ENCODE measurements around the gene TMEM106C. TPM values are rescaled to one million over a fixed set of nuclear protein-coding genes. Genes with fewer than 3 reads are reported as not detected.

The TMEM106C gene
- total RNA-seq, 1 experiment from 2014 or later: 99.4 TPM

DNA sequence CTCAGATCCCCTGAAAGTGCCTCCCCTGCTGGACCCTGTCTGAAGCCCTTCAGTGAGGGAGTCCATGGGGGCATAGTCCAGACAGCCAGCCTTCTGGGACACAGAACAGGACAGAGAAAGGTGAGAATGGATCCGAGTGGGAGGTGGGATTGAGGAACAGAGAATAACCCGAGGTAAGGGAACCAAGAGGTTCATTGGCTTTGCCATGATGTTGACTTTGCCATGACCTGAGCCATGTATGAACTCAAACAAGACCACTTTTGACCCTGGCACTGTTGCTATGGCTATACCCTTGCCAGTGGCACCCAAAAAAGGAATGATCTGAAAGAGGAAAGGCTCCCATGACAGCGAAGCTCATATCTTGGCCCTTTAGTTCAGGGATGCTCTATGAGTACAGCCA, 36.0 kb upstream of the TMEM106C start:
- no peak for DNase-seq
- H3K36me3 ChIP-seq (ENCODE audit: low read depth): no peaks in the 10 kb centered on the region
- H3K27ac ChIP-seq: no peak overlapping the region
- intact Hi-C loops (cut with micrococcal nuclease; ENCODE audit: unreplicated experiment): no loop called here
- no peaks in the 10 kb centered on the region for H3K9me2 ChIP-seq (ENCODE audit: insufficient read depth)
- H3K4me2 ChIP-seq: no peak overlapping the region
- BruUV-seq (replicated peaks): no TSS peak
- no peaks in the 10 kb centered on the region for H3K9me3 ChIP-seq (ENCODE audit: insufficient read depth, low read depth)
- H3K79me2 ChIP-seq (ENCODE audit: low read depth): no peaks in the 10 kb centered on the region
- peaks cover 63% of the 10 kb centered on the region for H3K27me3 ChIP-seq (ENCODE audit: insufficient read depth, low read depth)
- POLR2A ChIA-PET (ENCODE audit: unreplicated experiment): no interaction called here
- H2AFZ ChIP-seq: no peak overlapping the region
- CTCF ChIA-PET: interaction anchor here (0.5 kb wide), 1 partner anchor 1651 kb away, joined by 6 read pairs; no protein-coding TSS in a partner anchor
- H4K20me1 ChIP-seq (ENCODE audit: insufficient read depth): no peaks in the 10 kb centered on the region
- no peaks in the 10 kb centered on the region for H3F3A ChIP-seq (ENCODE audit: insufficient read depth, low read depth)
- TF ChIP-seq, protein P1, sequence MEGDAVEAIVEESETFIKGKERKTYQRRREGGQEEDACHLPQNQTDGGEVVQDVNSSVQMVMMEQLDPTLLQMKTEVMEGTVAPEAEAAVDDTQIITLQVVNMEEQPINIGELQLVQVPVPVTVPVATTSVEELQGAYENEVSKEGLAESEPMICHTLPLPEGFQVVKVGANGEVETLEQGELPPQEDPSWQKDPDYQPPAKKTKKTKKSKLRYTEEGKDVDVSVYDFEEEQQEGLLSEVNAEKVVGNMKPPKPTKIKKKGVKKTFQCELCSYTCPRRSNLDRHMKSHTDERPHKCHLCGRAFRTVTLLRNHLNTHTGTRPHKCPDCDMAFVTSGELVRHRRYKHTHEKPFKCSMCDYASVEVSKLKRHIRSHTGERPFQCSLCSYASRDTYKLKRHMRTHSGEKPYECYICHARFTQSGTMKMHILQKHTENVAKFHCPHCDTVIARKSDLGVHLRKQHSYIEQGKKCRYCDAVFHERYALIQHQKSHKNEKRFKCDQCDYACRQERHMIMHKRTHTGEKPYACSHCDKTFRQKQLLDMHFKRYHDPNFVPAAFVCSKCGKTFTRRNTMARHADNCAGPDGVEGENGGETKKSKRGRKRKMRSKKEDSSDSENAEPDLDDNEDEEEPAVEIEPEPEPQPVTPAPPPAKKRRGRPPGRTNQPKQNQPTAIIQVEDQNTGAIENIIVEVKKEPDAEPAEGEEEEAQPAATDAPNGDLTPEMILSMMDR (conservative IDR thresholded peaks at IDR 0.05): no peak
- no peak for TF ChIP-seq EZH2 (IDR thresholded peaks at IDR 0.05; ENCODE audit: low read depth)
- H3K4me1 ChIP-seq (replicated peaks; ENCODE audit: insufficient read depth): no peaks in the 10 kb centered on the region
- H3K4me3 ChIP-seq: no peak overlapping the region

DNA sequence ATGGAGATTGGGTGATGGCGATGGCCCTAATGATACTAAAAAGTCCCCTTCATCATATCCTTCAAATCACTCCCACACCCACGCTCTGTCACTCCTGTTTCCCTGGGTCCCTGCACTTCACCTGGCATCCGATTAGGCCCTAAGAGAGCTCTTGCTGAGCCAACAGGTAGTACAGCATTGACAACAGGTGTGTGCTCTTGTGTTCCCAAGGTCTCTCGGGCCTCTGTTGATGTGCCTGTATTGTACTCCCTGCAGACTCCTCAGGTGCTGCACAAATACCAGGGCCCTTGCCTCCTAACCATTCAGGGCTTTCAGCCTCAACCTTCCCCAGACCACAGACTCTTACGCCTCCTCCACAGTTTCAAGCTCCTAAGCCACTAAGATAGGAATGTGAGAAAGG, 32.8 kb upstream of the TMEM106C start:
- intact Hi-C loops (cut with micrococcal nuclease; ENCODE audit: unreplicated experiment): no loop called here
- no TSS peak for BruUV-seq (replicated peaks)

DNA sequence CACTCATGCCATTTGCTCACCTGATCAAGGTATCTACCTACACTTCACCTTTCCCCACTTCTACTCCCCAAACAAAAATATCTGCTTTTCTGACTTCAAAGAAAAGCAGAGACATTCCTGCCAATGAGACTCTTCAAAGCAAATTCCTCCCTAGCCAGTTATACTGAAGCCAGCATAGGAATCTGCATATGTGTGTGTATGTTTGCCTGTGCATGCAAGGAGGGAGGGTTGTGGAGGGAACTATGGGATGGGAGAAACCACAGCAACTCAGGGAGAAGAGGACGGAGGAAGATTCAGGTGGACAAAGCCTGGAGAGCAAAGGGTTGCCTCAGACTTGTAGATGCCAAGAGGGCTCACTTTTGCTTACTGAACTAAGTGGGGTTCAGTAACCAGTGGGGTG, 32.2 kb upstream of the TMEM106C start:
- CTCF ChIA-PET: no interaction called here
- POLR2A ChIA-PET (ENCODE audit: unreplicated experiment): no interaction called here
- peaks cover 47% of the 10 kb centered on the region for H3K27me3 ChIP-seq (ENCODE audit: insufficient read depth, low read depth)

More for the DNA sequence above, 32.8 kb upstream of the TMEM106C start:
- ChIA-PET CTCF (no interaction called here), POLR2A (ENCODE audit: unreplicated experiment) (no interaction called here)
- DNase-seq: no peak
- TF ChIP-seq EZH2 (IDR thresholded peaks at IDR 0.05; ENCODE audit: low read depth): no peak
- TF ChIP-seq, protein P1 (conservative IDR thresholded peaks at IDR 0.05): no peak
- Histone ChIP-seq H3K4me3 (no peak overlapping the region), H3F3A (ENCODE audit: insufficient read depth, low read depth) (no peaks in the 10 kb centered on the region), H3K36me3 (ENCODE audit: low read depth) (no peaks in the 10 kb centered on the region), H3K4me2 (no peak overlapping the region), H3K9me2 (ENCODE audit: insufficient read depth) (no peaks in the 10 kb centered on the region), H3K4me1 (replicated peaks; ENCODE audit: insufficient read depth) (no peaks in the 10 kb centered on the region), H3K9me3 (ENCODE audit: insufficient read depth, low read depth) (no peaks in the 10 kb centered on the region), H2AFZ (no peak overlapping the region), H4K20me1 (ENCODE audit: insufficient read depth) (no peaks in the 10 kb centered on the region), H3K79me2 (ENCODE audit: low read depth) (no peaks in the 10 kb centered on the region), H3K27ac (no peak overlapping the region), H3K27me3 (ENCODE audit: insufficient read depth, low read depth) (peaks cover 52% of the 10 kb centered on the region)

More for the DNA sequence above, 32.2 kb upstream of the TMEM106C start:
- DNase-seq: no peak
- H3K27ac ChIP-seq: no peak overlapping the region
- H3K9me2 ChIP-seq (ENCODE audit: insufficient read depth): no peaks in the 10 kb centered on the region
- no peaks in the 10 kb centered on the region for H3K9me3 ChIP-seq (ENCODE audit: insufficient read depth, low read depth)
- no peak for TF ChIP-seq EZH2 (IDR thresholded peaks at IDR 0.05; ENCODE audit: low read depth)
- TF ChIP-seq, protein P1 (conservative IDR thresholded peaks at IDR 0.05): no peak
- no peaks in the 10 kb centered on the region for H3F3A ChIP-seq (ENCODE audit: insufficient read depth, low read depth)
- no peak overlapping the region for H3K4me3 ChIP-seq
- H3K79me2 ChIP-seq (ENCODE audit: low read depth): no peaks in the 10 kb centered on the region
- no TSS peak for BruUV-seq (replicated peaks)
- no peak overlapping the region for H3K4me2 ChIP-seq
- no peaks in the 10 kb centered on the region for H3K4me1 ChIP-seq (replicated peaks; ENCODE audit: insufficient read depth)
- H2AFZ ChIP-seq: no peak overlapping the region
- H4K20me1 ChIP-seq (ENCODE audit: insufficient read depth): no peaks in the 10 kb centered on the region
- no peaks in the 10 kb centered on the region for H3K36me3 ChIP-seq (ENCODE audit: low read depth)
- intact Hi-C loops (cut with micrococcal nuclease; ENCODE audit: unreplicated experiment): no loop called here
